ENCODE data around the gene ERCC6L2.
A peak's percentile ranks its signal among the peaks of the same experiment; 100 is the strongest.

Gene ERCC6L2

GRCh38 chr9:95963659-95964058 lies 88.2 kb downstream of the ERCC6L2 start:
- DNase-seq: no peak
- intact Hi-C loops (cut with DNase I): no loop called here

GRCh38 chr9:95966306-95966705 lies 90.8 kb downstream of the ERCC6L2 start:
- no peak for DNase-seq
- intact Hi-C loops (cut with DNase I): no loop called here

GRCh38 chr9:95970317-95970716 lies 94.8 kb downstream of the ERCC6L2 start:
- intact Hi-C loops (cut with DNase I): no loop called here
- no peak for DNase-seq

- intact Hi-C loops (cut with DNase I): no loop called here
- DNase-seq: peak in 14 of 42 donors; percentile 4 to 46 (median 16)
These were observed 96.3 kb downstream of the ERCC6L2 start for GRCh38 chr9:95971815-95972214.

GRCh38 chr9:95974389-95974788 lies 98.9 kb downstream of the ERCC6L2 start:
- intact Hi-C loops (cut with DNase I): no loop called here
- DNase-seq: no peak

- intact Hi-C loops (cut with DNase I): no loop called here
- DNase-seq: no peak
These were observed 101.9 kb downstream of the ERCC6L2 start for GRCh38 chr9:95977371-95977770.

- DNase-seq: no peak
- intact Hi-C loops (cut with DNase I): no loop called here
These were observed 102.6 kb downstream of the ERCC6L2 start for GRCh38 chr9:95978106-95978505.

- intact Hi-C loops (cut with DNase I): no loop called here
- DNase-seq: no peak
These were observed 104.0 kb downstream of the ERCC6L2 start for GRCh38 chr9:95979446-95979845.

- intact Hi-C loops (cut with DNase I): no loop called here
- no peak for DNase-seq
These were observed 105.0 kb downstream of the ERCC6L2 start for GRCh38 chr9:95980262-95981125.

- intact Hi-C loops (cut with DNase I): no loop called here
- peak in 14 of 42 donors; percentile 10 to 51 (median 22) for DNase-seq
These were observed 106.4 kb downstream of the ERCC6L2 start for GRCh38 chr9:95981761-95982390.

- DNase-seq: no peak
- intact Hi-C loops (cut with DNase I): no loop called here
These were observed 110.1 kb downstream of the ERCC6L2 start for GRCh38 chr9:95985440-95986055.

GRCh38 chr9:95989297-95989696 lies 113.8 kb downstream of the ERCC6L2 start:
- DNase-seq: no peak
- intact Hi-C loops (cut with DNase I): no loop called here

- peak in 1 of 42 donors; percentile 22 for DNase-seq
- intact Hi-C loops (cut with DNase I): no loop called here
These were observed 115.8 kb downstream of the ERCC6L2 start for GRCh38 chr9:95991326-95991725.

GRCh38 chr9:95992536-95992935 lies 117.0 kb downstream of the ERCC6L2 start:
- intact Hi-C loops (cut with DNase I): no loop called here
- no peak for DNase-seq

- intact Hi-C loops (cut with DNase I): no loop called here
- no peak for DNase-seq
These were observed 117.8 kb downstream of the ERCC6L2 start for GRCh38 chr9:95993337-95993736.

- no peak for DNase-seq
- intact Hi-C loops (cut with DNase I): no loop called here
These were observed 123.9 kb downstream of the ERCC6L2 start for GRCh38 chr9:95999390-95999789.

GRCh38 chr9:96004379-96004778 lies 128.9 kb downstream of the ERCC6L2 start:
- intact Hi-C loops (cut with DNase I): no loop called here
- DNase-seq: no peak

GRCh38 chr9:96006296-96006879 lies 130.9 kb downstream of the ERCC6L2 start:
- intact Hi-C loops (cut with DNase I): no loop called here
- DNase-seq: no peak

- intact Hi-C loops (cut with DNase I): no loop called here
- no peak for DNase-seq
These were observed 131.5 kb downstream of the ERCC6L2 start for GRCh38 chr9:96006961-96007360.

Measured in head of caudate nucleus (tissue), 42 donors.